Measurements from ENCODE around the gene CDCA3. TPM values are rescaled to one million over a fixed set of nuclear protein-coding genes. Genes with fewer than 3 reads are reported as not detected.
A peak's percentile ranks its signal among the peaks of the same experiment; 100 is the strongest.

CDCA3 gene
- total and polyA plus RNA-seq, 2 of the 4 experiments (the other 2 are of a cell fraction): 23.5 to 61.0 TPM

DNA sequence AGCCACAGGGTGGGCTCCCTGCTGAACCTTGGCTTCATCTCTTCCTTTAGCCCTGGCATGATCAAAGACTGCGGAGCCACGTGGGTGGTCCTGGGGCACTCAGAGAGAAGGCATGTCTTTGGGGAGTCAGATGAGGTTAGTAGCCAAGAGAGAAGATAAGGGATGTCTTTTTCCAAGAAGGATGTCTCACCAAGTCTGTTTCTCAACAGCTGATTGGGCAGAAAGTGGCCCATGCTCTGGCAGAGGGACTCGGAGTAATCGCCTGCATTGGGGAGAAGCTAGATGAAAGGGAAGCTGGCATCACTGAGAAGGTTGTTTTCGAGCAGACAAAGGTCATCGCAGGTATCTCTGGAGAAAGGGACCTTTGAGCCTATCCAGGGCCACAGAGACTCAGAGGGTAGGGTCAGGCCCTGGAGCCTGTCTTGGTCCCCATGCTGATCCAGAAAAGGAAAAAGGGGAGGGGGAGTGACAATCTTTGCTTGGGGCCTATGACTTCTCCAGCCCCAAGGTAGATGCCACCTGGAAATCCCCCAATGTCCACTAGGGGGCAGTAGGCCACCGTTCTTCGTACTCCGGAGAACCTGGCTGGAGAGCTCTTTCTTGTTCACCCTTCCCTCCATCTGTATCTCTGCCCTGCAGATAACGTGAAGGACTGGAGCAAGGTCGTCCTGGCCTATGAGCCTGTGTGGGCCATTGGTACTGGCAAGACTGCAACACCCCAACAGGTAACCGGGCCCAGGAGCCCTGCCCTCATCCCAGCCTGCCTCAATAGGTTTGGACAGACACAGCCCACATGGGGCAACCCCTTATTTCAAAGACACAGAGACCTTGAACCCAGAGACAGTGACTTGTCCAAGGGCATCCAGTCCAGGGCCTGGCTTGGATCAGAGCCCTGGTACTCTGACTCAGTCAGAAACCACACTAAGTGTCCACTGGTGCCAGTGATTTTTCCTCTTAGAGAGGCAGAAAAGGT, 18.2 kb upstream of the CDCA3 start:
- Histone ChIP-seq H2AK9ac (replicated peaks; ENCODE audit: low read depth, low read length, poor library complexity) (peak overlapping the region; percentile 100), H4K91ac (ENCODE audit: insufficient read depth, low read depth, low read length) (no peak overlapping the region), H4K20me1 (ENCODE audit: insufficient read depth, low read length) (peaks cover 51% of the 10 kb centered on the region), H2BK5ac (ENCODE audit: low read depth, low read length, poor library complexity, severe bottlenecking) (peak overlapping the region; percentile 23), H3K18ac (ENCODE audit: low read depth, low read length) (no peak overlapping the region), H2BK120ac (ENCODE audit: low read depth, low read length) (no peak overlapping the region), H3K23ac (ENCODE audit: low read depth, low read length) (peak overlapping the region; percentile 67; the same call in 1 of the 2 replicates), H3K56ac (ENCODE audit: extremely low read depth, insufficient read depth, low read length) (0 out of 2 replicates have a peak overlapping the region, but pooled peaks have one; percentile 14), H3K4me2 (ENCODE audit: low read depth, low read length) (peak overlapping the region; percentile 94), H3K9me3 (ENCODE audit: control insufficient read depth, insufficient read depth, low read length) (no peaks in the 10 kb centered on the region), H2BK15ac (ENCODE audit: low read depth, low read length) (no peak overlapping the region), H2BK20ac (ENCODE audit: low read depth, low read length) (no peak overlapping the region), H2AK5ac (ENCODE audit: low read depth, low read length) (0 out of 2 replicates have a peak overlapping the region, but pooled peaks have one; percentile 8), H2AFZ (replicated peaks; ENCODE audit: low read length, poor library complexity) (no peak overlapping the region), H3K27ac (ENCODE audit: insufficient read depth, low read length) (peak overlapping the region; percentile 97), H3K4ac (ENCODE audit: low read depth, low read length) (no peak overlapping the region), H3K9me1 (ENCODE audit: insufficient read depth, low read length) (0 out of 2 replicates have a peak, but pooled peaks cover 7% of the 10 kb centered on the region), H4K5ac (ENCODE audit: low read depth, low read length) (no peak overlapping the region), H3K9ac (ENCODE audit: low read depth, low read length) (peak overlapping the region; percentile 100), H4K8ac (ENCODE audit: low read depth in 2 of 2, low read length in 2 of 2) (no peak overlapping the region; a peak in 1 of 4 replicates), H3K4me1 (ENCODE audit: control insufficient read depth, insufficient read depth, low read length) (peaks cover 19% of the 10 kb centered on the region), H3K14ac (replicated peaks; ENCODE audit: low read depth, low read length) (peak overlapping the region; percentile 16; the same call in 1 of the 2 replicates), H3K4me3 (ENCODE audit: insufficient read depth, low read depth, low read length) (peak overlapping the region; percentile 87), H3K27me3 (ENCODE audit: control insufficient read depth, insufficient read depth, low read length) (no peaks in the 10 kb centered on the region), H3K79me1 (ENCODE audit: low read depth in 1 of 2, low read length in 2 of 2) (peaks cover 26 to 64% of the 10 kb centered on the region in 2 experiments), H3K36me3 (ENCODE audit: control insufficient read depth, insufficient read depth, low read length) (peaks cover 40% of the 10 kb centered on the region)
- in situ Hi-C loops (cut with MboI; ENCODE audit: low sequenced_read_pairs): loop anchor here (5.0 kb wide), 1 partner anchor 93 kb away; no protein-coding TSS in a partner anchor
- dilution Hi-C loops (cut with HindIII; ENCODE audit: low sequenced_read_pairs, unreplicated experiment): no loop called here
- WGBS, 2 experiments (ENCODE audit: extremely low coverage in 2 of 2, insufficient read length in 1 of 2): 14% methylated on average over 4 of the region's 12 CpGs; no CpG with 5 or more reads in 1 of the 2 experiments
- ATAC-seq (ENCODE audit: low read depth) (no peak), DNase-seq (peak; percentile 70)
- ChIA-PET CTCF (interaction anchor here (0.6 to 2.0 kb wide), 4 partner anchors 22 to 256 kb away, joined by 3 to 8 read pairs (median 4); no protein-coding TSS in a partner anchor), POLR2A (ENCODE audit: unreplicated experiment) (interaction anchor here (0.6 to 1.2 kb wide), 2 partner anchors 22 to 56 kb away, joined by 3 to 5 read pairs; no protein-coding TSS in a partner anchor)
- no TSS peak for BruUV-seq (replicated peaks)
- intact Hi-C loops (cut with micrococcal nuclease): loop anchor here (1.0 to 5.0 kb wide), 5 partner anchors 17 to 768 kb away; partner anchors contain the start of genes RNU7-1 and USP5
- TF ChIP-seq, protein P1, sequence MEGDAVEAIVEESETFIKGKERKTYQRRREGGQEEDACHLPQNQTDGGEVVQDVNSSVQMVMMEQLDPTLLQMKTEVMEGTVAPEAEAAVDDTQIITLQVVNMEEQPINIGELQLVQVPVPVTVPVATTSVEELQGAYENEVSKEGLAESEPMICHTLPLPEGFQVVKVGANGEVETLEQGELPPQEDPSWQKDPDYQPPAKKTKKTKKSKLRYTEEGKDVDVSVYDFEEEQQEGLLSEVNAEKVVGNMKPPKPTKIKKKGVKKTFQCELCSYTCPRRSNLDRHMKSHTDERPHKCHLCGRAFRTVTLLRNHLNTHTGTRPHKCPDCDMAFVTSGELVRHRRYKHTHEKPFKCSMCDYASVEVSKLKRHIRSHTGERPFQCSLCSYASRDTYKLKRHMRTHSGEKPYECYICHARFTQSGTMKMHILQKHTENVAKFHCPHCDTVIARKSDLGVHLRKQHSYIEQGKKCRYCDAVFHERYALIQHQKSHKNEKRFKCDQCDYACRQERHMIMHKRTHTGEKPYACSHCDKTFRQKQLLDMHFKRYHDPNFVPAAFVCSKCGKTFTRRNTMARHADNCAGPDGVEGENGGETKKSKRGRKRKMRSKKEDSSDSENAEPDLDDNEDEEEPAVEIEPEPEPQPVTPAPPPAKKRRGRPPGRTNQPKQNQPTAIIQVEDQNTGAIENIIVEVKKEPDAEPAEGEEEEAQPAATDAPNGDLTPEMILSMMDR (conservative IDR thresholded peaks at IDR 0.05; ENCODE audit: low read depth, low read length): peak; percentile 77
- TF ChIP-seq MAZ (IDR thresholded peaks at IDR 0.05; ENCODE audit: borderline replicate concordance, low read depth, low read length): no peak
- TF ChIP-seq USF2 (IDR thresholded peaks at IDR 0.05; ENCODE audit: low read depth, low read length): no peak
- peak; percentile 86 for TF ChIP-seq MXI1 (IDR thresholded peaks at IDR 0.05; ENCODE audit: borderline replicate concordance, low read depth, low read length)
- TF ChIP-seq, protein P2, sequence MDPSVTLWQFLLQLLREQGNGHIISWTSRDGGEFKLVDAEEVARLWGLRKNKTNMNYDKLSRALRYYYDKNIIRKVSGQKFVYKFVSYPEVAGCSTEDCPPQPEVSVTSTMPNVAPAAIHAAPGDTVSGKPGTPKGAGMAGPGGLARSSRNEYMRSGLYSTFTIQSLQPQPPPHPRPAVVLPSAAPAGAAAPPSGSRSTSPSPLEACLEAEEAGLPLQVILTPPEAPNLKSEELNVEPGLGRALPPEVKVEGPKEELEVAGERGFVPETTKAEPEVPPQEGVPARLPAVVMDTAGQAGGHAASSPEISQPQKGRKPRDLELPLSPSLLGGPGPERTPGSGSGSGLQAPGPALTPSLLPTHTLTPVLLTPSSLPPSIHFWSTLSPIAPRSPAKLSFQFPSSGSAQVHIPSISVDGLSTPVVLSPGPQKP (IDR thresholded peaks at IDR 0.05; ENCODE audit: borderline replicate concordance, low read depth, low read length): no peak
- TF ChIP-seq SMC3 (IDR thresholded peaks at IDR 0.05; ENCODE audit: low read depth, low read length): peak; percentile 38; the same call in 1 of the 2 replicates
- TF ChIP-seq CEBPB (IDR thresholded peaks at IDR 0.05; ENCODE audit: low read depth, low read length): no peak
- TF ChIP-seq POLR2A (IDR thresholded peaks at IDR 0.05; ENCODE audit: low read depth, low read length): no peak
- peak; percentile 69 for TF ChIP-seq RAD21 (IDR thresholded peaks at IDR 0.05; ENCODE audit: low read length)
- TF ChIP-seq RCOR1 (IDR thresholded peaks at IDR 0.05; ENCODE audit: insufficient replicate concordance, low read length): no peak
